ENCODE measurements around the gene ABHD16B.
A peak's percentile ranks its signal among the peaks of the same experiment; 100 is the strongest.

ABHD16B gene

DNA sequence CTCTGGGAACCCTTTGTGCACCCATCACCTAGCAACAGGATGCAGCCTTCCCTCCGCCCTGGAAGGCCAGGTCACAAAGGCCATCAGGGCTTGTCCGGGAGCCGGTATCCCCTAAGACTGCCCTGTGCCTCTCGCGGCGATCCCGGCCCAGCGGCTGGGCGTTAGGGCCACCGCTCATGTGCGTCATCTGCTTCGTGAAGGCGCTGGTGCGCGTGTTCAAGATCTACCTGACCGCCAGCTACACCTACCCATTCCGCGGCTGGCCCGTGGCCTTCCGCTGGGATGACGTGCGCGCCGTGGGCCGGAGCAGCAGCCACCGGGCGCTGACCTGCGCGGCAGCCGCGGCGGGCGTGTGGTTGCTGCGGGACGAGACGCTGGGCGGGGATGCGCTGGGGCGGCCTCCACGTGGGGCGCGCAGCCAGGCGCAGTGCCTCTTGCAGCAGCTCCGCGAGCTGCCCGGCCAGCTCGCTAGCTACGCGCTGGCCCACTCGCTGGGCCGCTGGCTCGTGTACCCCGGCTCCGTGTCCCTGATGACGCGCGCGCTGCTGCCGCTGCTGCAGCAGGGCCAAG lies at the start of gene ABHD16B:
ABHD16B (plus strand) TSS at position 134 of the 570 bp plus-strand sequence; CDS start at position 177, 43 bp downstream.
- no peak for DNase-seq

DNA sequence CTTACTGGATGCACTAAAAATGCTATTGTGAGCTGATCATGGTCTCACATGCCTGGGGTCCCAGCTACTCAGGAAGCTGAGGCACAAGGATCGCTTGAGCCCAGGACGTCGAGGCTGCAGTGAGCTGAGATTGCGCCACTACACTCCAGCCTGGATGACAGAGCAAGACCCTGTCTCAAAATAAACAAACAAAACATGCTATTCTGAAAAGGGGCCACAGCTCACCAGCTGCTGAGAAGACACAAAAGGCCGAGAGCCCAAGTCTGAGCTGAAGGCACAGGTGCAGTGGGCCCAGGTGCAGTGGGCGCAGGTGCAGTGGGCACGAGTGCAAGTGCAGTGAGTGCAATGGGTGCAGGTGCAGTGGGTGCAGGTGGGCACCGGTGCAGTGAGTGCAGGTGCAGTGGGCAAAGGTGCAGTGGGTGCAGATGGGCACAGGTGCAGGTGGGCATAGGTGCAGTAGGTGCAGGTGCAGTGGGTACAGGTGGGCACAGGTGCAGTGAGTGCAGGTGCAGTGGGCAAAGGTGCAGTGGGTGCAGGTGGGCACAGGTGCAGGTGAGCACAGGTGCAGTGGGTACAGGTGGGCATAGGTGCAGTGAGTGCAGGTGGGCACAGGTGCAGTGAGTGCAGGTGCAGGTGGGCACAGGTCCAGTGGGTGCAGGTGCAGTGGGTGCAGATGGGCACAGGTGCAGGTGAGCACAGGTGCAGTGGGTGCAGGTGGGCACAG lies 46.2 kb upstream of the ABHD16B start:
- DNase-seq = no peak

DNA sequence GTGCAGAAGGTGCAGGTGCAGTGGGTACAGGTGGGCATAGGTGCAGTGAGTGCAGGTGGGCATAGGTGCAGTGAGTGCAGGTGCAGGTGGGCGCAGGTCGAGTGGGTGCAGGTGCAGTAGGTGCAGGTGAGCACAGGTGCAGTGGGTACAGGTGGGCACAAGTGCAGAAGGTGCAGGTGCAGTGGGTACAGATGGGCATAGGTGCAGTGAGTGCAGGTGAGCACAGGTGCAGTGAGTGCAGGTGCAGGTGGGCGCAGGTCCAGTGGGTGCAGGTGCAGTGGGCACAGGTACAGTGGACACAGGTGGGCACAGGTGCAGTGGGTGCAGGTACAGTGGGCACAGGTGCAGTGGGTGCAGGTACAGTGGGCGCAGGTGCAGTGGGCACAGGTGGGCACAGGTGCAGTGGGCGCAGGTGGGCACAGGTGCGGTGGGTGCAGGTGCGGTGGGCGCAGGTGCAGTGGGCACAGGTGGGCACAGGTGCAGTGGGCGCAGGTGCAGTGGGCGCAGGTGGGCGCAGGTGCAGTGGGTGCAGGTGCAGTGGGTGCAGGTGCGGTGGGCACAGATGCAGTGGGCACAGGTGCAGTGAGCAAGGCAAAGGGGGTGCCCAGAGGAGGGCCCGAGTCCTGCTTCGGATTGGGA lies 45.6 kb upstream of the ABHD16B start:
- DNase-seq = no peak

DNA sequence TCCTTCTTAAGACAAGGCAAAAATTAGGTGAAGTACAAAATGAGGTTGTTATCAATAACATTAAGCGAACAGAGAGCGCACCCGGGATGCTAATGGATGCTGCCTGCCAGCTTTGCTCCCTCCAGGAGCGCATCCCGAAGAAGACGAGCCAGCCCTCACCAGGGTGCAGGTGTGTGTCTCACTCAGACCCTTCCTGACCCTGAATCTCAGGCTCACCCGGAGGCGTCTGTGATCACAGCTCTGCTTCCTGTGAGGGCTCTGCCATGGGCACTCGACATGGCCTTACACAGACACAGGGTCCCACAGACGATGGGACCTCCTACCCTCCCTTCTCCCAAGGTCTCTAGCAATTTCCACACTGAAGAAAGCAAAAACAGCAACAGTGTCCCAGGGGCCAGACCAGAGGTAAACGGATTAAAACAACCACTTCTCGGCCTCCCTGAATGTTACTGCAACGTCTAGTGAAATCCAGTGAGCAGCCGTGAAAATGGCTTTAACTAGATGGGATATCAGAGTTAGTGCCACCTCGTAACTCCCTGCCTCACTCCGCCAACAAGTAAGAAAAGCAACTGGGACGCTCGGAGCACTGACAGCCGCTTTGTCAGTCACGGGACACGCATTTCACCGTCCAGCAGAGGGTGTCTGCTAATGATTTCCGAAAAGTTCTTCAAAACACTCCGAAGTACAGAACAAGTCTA lies 41.9 kb upstream of the ABHD16B start:
- no peak for DNase-seq

DNA sequence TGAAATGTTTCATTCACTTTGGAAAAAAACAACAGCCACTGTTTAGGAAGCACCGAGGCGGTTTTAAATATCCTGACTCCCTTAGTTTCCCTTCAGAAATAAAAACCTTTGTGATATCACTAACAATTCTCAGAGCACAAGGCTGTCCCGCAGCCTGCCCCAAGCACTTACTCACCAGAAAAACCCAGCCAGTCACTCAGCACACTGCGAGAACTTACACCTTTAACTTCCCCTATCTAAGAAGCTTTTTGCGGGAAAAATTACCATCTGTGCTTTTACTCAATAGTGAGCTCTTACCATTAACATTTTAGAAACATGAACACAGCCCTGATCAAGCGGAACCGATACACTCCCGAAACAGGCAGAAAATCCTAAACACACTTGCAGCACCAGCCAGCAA lies 39.5 kb upstream of the ABHD16B start:
- DNase-seq = no peak

DNA sequence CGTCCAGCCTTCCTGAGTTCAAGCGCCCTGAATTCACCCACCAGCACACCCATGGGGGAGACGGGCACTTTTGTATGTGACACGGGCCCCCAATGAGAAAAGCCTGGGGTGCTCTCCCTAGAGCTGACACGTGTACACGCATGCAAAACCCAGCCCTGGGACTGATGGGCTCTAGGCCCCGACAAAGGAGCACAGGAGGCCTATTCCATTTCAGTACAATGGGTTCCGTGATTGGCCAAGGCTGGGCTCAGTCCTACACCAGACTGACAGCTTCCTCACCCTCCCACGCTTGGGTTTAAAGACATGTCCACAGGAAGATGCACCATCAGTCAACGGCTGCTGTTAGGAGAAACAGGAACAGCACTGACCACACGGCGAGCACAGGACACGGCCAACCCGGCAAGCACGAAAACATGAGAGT lies 39.0 kb upstream of the ABHD16B start:
- DNase-seq = no peak

DNA sequence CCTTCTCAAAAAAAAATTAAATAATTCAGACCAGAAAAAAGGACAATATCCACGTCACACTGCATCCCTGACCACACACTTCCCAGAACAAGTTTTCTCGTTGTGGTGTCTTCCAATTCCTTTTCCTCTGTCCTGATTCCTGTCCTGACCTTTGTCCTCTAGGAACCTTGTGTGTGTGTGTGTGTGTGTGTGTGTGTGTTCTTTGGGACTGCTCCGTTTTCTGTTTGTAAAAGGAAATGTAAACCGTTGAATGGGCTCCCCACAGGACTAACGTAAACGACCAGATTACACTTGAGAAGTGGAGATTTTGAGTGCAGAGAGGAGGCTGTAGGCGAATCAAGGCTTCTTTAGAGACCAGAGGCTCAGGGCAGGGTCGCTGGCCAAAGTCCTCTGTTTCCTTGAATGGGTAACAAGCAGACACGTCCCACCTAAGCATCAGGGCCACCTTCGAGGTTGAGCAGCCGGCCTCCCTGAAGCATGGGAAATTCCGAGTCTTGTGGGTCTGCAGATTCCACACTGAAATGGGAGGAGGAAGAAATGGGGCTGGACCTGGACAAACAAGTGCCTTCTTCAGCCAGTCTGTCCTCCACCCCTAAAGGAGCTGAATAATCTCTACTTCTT lies 37.5 kb upstream of the ABHD16B start:
- DNase-seq = no peak

DNA sequence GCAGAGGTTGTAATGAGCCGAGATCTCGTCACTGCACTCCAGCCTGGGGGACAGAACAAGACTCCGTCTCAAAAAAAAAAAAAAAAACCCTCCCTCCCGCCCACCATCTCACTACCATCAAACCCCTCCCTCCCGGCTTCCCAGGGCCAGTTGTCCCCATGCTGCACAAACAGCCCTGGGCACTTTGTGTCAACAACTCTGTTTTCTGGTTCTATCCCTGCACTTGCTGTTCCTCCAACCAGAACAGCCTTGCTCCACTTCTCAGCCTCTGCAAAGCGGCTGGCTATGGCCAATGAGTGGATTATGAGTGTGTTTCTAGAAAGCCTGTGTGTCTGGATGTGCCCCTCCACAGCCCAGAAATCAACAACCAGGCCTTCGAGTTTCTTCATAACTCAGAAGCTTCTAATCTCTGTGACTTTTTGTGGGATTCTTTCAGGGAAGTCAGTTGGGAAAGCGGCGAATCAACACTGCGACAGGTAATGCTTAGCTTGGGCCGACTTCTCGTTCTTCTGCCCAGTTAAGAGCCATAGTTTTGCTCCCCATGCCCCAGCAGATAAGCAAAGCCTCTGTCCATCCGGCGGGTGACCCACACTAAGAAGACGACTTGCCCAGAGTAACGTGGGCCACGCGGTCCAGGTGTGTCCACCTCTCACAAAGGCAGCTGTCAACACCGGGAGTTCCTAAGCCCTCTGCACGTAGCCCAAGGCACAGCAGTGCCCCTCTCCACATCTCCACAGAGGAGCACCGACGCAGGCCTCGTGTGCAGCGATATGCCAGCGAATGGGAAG lies 35.8 kb upstream of the ABHD16B start:
- no peak for DNase-seq

DNA sequence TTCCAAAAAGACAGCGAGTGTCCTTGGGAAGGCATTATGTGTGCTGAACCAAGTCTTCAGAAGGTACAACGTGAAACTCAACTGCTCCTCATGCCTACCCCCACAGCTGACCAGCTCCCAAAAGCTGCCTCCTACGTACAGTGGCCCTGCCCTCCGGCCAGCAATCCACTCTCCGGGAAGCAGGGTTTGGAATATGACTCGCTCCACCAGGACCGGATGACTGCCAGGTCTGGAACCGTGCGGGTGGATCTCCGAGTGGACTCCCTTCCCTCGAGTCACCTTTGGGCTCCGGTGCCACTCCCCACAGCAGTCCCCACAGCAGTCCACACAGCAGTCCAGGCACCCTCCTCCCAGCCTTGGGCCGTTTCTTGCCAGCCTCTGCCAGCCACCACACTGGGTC lies 34.5 kb upstream of the ABHD16B start:
- DNase-seq = no peak

DNA sequence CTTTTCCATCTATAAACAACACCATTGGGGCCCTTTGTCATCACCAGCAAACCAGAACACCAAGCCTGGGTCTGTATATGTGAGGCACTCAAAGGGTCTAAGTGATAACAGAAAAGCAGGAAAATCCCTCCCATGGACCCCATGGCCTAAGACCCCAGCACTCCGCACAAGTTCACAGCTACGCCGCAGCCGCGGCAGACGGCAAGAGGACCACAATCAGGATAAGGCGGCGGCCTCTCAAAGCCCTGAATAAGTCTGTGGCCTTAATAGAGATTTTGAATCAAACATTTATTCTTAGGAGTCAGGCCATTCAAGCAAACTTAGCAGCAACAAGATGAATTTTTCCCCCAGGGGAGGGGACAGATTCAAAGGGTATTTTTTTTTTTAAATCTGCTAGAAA lies 33.2 kb upstream of the ABHD16B start:
- no peak for DNase-seq

DNA sequence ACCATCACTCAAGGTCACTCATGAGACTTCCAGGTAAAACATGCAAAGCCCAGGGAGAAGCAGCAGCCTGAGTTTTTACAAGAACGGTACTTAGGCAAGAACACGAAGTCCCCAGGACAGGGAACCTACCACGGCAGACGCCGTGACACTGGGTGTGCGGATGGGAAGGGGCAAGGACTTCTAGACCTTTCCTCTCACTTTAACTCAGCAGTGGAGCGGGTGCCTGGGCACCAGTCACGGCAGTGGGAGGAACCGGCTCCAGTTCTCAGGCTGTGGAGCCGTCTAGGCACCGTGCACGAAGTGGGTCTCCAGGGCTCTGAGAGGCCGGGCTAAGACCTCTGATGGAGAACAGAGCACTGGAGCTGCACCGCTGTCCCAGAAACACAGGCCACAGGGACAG lies 32.8 kb upstream of the ABHD16B start:
- DNase-seq = no peak

DNA sequence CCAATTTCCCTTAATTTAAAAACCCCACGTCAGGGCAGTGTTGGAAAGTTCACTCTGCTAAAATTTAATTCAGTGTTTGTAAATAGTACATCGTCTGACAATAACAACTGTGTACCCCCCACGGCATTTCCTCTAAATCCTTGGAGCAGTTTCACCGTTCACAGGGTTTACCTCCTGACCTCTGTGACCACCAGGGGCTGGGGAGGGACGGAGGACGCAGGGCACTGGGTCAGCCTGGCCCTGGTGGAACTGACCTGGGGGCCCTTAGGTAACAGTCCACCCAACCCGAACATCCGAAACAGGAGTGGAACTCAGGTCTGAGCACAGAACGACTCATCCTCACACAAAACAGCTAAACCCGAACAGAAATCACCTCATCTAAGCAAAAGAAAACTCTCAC lies 32.3 kb upstream of the ABHD16B start:
- DNase-seq = no peak

DNA sequence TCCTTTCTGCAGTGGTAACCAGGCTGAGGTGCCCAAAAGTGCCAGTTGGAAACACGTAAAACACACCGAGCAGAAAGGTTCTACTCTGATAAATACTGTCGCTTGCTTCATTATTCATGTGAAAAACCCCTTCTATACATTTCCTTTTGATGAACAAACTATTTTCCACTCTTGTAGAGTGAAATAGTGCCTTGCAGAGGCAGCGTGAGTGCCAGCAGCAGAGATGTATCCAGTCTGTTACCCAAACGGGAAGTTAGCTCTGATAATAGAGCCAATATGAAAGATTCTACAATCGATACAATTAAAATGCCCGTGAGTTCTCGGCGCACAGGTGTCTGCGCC lies 31.7 kb upstream of the ABHD16B start:
- DNase-seq = no peak

DNA sequence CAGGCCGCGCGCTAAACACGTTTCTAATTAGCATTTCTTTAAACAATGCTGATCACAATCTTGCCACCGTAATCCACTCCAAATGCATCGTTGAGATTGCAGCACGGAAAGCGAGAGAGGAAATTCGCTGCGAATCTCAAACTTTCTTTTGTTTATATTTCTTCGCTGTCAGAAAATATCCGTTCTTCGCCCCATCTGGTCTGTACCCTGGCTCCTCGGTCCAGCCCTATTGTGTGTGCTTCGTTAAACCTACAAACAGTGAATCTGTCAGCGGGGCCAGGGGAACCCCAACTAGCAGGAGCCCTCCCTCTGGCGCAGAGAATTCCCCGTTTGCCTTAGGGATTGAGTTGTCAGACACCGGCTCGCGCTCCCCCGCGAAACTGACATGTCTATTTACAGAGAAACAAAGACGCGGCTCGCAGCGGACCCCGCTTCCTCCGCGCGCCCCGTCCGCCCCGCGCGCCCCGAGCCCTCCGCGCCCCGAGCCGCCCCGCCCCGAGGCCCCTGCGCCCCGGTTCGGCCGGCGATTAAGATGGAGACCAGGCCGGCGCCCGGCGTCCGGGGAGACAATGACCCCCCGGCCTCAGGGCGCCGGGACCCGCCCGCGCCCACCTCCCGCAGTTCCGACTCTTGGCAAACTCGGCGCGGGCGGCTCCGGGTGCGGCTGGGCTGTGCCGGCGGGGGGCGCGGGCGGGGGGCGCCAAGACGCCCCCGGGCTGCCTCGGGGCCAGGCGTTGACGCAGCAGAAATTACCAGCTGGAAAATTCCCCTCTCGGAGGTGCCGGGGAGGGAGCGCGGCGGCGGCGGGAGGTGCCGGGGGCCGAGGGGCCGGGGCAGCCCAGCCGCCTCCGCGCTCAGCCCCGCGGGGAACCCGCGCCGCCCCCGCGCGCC lies 31.1 kb upstream of the ABHD16B start:
- no peak for DNase-seq

DNA sequence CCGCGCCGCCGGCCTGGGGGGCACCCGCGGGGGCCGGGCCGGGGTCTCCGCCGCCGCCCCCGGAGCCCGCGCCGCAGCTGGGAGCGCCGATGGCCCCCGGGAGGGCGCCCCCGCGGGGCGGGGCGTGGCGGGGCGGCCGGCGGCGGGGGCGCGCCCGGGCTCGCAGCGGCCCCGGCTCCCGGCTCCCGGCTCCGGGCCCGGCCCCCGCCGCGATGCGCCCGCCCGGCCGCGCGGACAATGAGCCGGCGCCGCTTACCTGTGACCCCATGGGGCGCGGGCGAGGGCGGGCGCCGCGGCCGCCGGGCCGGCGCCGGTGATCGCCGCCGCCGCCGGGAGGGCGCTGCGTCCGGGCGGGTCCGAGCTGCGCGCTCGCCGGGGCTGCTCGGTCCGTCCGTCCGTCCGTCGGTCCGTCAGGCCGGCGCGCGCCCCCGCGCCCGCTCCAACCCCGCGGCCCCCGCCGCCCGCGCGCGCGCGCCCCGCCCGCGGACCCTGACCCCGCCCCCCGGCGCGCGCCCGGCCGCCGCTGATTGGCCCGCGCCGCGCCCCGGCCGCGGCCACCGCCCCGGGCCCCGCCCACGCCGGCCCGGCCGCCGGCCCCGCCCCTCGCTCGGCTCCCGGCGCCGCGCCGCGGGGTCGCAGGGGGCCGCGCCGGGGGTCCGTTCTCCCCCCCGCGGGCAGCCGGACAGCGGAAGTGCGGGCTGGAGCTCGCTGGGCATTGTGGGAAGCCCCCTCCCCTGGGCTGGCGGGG lies 30.3 kb upstream of the ABHD16B start, which contains the start of gene ZBTB46:
ZBTB46 (minus strand) TSS at position 424 of the 748 bp plus-strand sequence. CDS start 40,507 bp downstream, outside the sequence.
- DNase-seq = peak; percentile 35

DNA sequence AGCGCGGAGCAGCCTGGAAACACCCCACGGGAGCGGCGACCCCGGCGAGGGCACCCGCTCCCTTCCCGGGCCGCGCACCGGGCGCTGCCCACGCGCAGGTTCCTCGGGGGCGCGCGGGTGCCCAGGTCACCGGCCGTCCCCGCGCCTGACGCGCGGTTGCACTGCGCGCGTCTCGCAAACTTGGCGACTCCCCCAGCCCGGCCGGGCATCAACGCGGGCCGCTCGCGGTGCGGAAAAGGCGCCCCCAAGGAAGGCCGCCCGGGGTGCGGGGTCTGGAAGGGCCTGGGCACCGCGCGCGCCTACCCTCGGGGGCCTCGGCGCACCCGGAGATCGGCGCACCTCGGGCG lies 29.7 kb upstream of the ABHD16B start:
- DNase-seq = no peak

DNA sequence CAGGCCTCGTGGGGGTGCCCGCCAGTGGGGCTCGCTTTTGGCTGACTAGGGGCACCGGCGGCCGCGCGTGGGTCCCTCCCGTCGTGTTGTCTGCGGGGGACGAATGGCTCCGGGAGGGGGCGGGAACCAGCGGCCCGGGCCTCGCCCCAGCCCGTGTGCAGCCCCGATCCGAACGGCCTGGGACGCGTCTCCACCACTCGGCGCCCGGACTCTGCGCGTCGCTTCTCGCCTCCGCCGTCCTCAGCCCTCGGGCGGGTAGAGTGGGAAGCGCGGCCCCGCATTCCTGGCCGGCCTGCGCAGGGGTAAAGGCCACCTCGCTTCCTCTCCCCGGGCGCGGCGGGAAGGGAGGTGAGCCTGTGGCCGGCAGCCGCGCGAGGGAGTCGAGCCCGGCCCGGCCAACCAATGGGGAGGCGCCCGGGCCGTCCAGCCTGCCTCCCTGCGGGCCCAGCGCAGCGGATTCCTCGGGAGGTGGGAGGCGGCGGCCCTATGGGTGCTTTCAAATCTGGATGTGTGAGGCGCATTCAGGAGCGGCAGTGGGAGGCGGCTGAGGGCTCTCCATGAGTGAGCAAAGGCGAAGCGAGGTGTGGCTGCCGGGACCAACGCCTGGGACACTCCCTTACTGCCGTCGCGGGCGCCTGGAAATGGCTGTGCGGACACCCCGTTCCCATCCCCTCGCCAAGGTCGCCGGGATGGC lies 29.2 kb upstream of the ABHD16B start:
- no peak for DNase-seq

DNA sequence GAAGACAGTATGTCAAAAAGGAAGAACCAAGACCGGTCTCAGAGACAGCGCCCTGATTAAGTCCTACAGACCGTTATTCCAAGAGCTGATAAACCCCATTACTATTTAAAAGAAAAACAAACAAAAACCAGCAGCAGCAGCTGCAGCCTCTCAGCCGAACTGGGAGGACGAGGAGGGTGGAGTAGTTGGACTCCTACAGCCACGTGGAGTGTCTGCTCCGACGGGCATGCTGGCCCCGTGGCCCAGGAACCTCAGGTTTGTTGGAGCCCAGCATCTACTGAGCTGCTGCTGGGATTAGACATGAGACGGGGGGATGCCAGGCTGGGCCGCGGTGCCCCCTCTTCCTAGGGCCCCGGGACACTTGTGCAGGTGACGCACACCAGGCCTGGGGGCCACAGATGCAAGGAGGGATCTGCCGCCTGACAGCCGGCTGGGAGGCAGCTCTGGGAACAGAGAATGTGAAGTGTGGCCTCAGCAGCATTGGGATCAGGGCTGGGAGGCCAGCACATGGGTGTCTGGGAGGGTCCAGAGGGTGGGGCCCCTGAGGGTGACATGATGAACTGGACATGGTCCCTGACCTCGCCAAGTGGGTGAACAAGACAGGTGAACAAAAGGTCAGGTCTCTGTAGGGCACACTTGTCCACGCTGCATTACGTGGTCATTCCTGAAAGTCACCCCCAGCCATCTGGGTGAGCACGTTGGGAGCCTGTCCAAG lies 27.4 kb upstream of the ABHD16B start:
- DNase-seq = no peak

DNA sequence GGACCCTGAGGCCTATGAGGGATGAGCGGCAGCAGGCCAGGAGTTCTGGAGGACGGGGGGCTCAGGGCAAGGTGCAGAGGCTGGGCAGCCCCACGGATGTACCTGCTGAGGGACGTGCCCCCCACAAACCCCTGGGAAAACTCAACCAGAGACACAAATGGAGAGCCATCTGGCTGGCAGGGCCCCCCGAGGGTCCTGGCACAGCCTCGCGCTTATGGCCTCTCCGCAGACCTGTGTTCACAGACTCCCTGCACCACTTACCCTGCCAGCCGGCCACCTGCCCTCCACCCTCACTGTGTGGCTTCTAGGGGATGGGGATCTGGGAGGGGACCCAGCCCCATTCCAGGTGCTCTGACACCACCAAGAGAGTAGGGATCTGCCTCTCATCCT lies 26.8 kb upstream of the ABHD16B start:
- DNase-seq = no peak
